ENCODE data around the gene DPYSL4. TPM values are rescaled to one million over a fixed set of nuclear protein-coding genes. Genes with fewer than 3 reads are reported as not detected.

The DPYSL4 gene
- total RNA-seq, 2 donors from 2014 or later, result 14.3 to 23.5 TPM

DNA sequence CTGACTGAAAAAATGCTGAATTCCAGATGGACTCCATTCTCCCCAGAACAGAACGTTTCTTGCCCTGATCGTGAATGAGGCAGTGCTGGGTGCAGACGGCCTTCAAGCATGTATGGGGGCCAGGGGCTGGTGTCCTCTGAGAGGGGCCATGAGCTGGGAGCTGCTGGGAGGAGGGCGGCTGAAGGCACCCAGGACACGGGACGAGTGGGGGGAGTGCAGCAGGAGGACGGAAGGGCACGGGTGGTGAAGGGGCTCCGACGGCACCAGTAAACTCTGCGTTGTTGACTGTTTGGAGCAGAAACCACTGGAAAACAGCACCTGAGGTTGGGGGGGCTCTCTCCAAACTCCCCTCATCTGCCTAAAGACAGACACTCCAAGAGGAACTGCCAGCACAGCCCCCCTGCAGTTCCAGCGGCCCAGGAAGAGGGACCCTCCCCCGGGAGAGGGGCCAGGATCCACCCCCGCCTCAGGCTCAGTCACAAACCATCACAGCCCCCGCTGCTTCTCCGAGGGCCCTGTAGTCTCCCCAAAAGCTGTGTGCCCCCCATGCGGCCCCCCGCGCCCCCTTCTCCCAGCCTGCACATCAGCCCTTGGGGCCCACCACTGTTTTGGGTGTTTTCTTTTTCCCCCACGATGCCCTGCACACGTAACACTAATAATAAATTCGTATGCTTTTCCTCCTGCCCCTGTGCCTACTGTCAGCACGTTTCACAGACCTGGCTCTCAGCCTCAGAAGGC is 55.5 kb downstream of the DPYSL4 start:
- Mint-ChIP-seq H3K27ac (no peak overlapping the region), H3K9me3 (no peaks in the 10 kb centered on the region), H3K36me3 (ENCODE audit: low read depth) (no peaks in the 10 kb centered on the region), H3K4me1 (no peaks in the 10 kb centered on the region), H3K4me3 (no peak overlapping the region), H3K27me3 (no peaks in the 10 kb centered on the region)
- ATAC-seq (replicated peaks), result no peak

DNA sequence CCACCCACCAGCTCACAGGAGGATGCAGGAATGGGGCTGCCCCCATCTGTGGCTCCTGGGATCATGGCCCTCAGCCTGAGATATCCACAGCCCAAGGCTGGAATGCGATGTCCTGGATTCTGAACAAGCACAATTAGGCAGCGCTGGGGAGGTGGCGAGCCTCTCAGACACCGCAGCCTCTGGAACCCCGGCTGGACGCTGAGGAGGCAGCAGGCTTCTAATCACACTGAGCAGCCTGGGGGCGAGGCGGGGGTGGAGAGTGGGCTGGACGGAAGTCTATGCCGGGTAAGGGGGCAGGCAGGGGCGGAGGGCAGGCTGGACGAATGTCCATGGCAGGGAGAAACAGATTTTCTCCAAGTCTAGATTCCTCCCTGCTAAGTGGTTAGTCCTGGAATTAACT is 56.4 kb downstream of the DPYSL4 start:
- Mint-ChIP-seq H3K4me3 (no peak overlapping the region), H3K9me3 (no peaks in the 10 kb centered on the region), H3K27me3 (no peaks in the 10 kb centered on the region), H3K27ac (no peak overlapping the region), H3K36me3 (ENCODE audit: low read depth) (no peaks in the 10 kb centered on the region), H3K4me1 (no peaks in the 10 kb centered on the region)
- ATAC-seq (replicated peaks), result no peak

DNA sequence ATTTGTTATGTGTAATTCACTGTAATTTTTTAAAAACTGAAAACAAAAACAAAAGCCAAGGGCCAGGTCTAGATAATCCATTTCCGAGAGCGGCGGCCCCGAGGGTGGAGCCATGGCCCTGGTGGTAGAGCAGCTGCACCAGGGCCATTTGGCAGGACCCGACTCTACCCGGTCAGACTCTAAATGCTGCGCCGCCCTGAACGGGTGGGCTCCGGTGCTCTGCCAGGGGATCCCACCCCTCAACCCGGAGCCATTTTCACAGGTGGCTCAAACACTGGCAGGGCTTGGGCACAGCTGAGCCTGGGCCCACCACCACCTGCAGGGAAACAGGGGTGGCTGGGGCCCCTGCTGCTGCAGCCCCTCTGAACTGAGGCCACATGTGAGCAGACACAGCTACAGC is 56.9 kb downstream of the DPYSL4 start:
- Mint-ChIP-seq H3K27ac (no peak overlapping the region), H3K36me3 (ENCODE audit: low read depth) (no peaks in the 10 kb centered on the region), H3K4me1 (no peaks in the 10 kb centered on the region), H3K4me3 (no peak overlapping the region), H3K9me3 (no peaks in the 10 kb centered on the region), H3K27me3 (no peaks in the 10 kb centered on the region)
- no peak for ATAC-seq (replicated peaks)

GRCh38 chr10:132245056-132245455 is 58.3 kb downstream of the DPYSL4 start:
- H3K27ac Mint-ChIP-seq, result no peak overlapping the region
- H3K9me3 Mint-ChIP-seq, result no peaks in the 10 kb centered on the region
- no peaks in the 10 kb centered on the region for H3K4me1 Mint-ChIP-seq
- no peaks in the 10 kb centered on the region for H3K27me3 Mint-ChIP-seq
- ATAC-seq (replicated peaks), result no peak
- H3K4me3 Mint-ChIP-seq, result no peak overlapping the region
- no peaks in the 10 kb centered on the region for H3K36me3 Mint-ChIP-seq (ENCODE audit: low read depth)

GRCh38 chr10:132246296-132246695 is 59.5 kb downstream of the DPYSL4 start:
- Mint-ChIP-seq H3K27ac (no peak overlapping the region), H3K4me3 (no peak overlapping the region), H3K9me3 (no peaks in the 10 kb centered on the region), H3K4me1 (no peaks in the 10 kb centered on the region), H3K36me3 (ENCODE audit: low read depth) (no peaks in the 10 kb centered on the region), H3K27me3 (no peaks in the 10 kb centered on the region)
- ATAC-seq (replicated peaks), result no peak

DNA sequence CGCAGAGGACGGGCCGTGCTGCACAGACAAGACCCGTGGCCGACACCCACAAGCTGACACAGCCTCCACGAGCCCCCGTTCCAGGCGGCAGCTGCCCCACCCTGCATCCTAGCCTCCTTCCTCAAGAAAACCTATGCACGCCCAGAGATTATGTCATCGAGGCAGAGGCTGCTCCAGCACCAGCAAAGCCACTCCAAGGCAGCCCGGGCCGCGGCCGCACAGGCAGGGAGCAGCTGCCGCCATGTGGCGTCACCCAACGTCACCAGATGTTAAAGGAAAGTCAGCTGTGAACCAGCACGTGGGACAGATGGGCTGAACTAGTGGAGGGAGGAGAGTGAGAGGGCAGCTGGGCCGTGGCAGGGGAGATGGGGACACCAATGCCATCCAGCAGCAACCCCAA is 61.2 kb downstream of the DPYSL4 start:
- H3K27me3 Mint-ChIP-seq, result no peaks in the 10 kb centered on the region
- no peak overlapping the region for H3K4me3 Mint-ChIP-seq
- no peaks in the 10 kb centered on the region for H3K9me3 Mint-ChIP-seq
- no peak for ATAC-seq (replicated peaks)
- H3K27ac Mint-ChIP-seq, result no peak overlapping the region
- no peaks in the 10 kb centered on the region for H3K36me3 Mint-ChIP-seq (ENCODE audit: low read depth)
- no peaks in the 10 kb centered on the region for H3K4me1 Mint-ChIP-seq

GRCh38 chr10:132248455-132249225 is 61.9 kb downstream of the DPYSL4 start:
- Mint-ChIP-seq H3K27me3 (no peaks in the 10 kb centered on the region), H3K36me3 (ENCODE audit: low read depth) (no peaks in the 10 kb centered on the region), H3K9me3 (no peaks in the 10 kb centered on the region), H3K4me1 (no peaks in the 10 kb centered on the region), H3K4me3 (peak overlapping the region; percentile 37), H3K27ac (no peak overlapping the region)
- ATAC-seq (replicated peaks), result peak; percentile 62

- Mint-ChIP-seq H3K4me3 (no peak overlapping the region), H3K27ac (no peak overlapping the region), H3K27me3 (no peaks in the 10 kb centered on the region), H3K9me3 (no peaks in the 10 kb centered on the region), H3K36me3 (ENCODE audit: low read depth) (no peaks in the 10 kb centered on the region), H3K4me1 (no peaks in the 10 kb centered on the region)
- ATAC-seq (replicated peaks), result no peak
These were observed 62.5 kb downstream of the DPYSL4 start for GRCh38 chr10:132249226-132249724.

DNA sequence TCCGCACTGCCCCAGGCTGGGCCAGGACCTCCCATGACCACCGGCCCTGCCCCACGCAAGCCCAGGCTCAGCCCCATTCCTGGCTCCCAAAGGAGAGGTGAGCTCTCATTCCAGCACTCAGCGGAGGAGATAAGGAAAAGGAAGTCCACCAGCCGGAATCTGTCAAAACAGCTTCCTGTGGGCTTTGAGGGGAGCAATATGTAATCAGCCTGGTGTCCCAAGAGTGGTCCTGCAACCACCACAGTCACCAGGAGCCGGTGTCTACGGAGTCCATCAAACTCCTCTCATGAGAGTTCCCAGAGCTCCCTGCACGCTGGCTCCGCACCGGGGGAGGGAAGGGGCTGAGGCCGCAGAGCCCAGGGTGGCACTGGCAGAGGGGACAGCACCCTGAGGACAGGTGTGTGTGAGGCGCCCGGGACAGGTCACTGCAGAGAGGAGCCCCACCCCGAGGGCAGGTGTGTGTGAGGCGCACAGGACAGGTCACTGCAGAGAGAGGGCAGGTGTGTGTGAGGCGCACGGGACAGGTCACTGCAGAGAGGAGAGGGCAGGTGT is 63.2 kb downstream of the DPYSL4 start:
- H3K4me3 Mint-ChIP-seq, result no peak overlapping the region
- H3K4me1 Mint-ChIP-seq, result no peaks in the 10 kb centered on the region
- ATAC-seq (replicated peaks), result no peak
- no peaks in the 10 kb centered on the region for H3K36me3 Mint-ChIP-seq (ENCODE audit: low read depth)
- H3K27ac Mint-ChIP-seq, result no peak overlapping the region
- H3K27me3 Mint-ChIP-seq, result no peaks in the 10 kb centered on the region
- no peaks in the 10 kb centered on the region for H3K9me3 Mint-ChIP-seq

DNA sequence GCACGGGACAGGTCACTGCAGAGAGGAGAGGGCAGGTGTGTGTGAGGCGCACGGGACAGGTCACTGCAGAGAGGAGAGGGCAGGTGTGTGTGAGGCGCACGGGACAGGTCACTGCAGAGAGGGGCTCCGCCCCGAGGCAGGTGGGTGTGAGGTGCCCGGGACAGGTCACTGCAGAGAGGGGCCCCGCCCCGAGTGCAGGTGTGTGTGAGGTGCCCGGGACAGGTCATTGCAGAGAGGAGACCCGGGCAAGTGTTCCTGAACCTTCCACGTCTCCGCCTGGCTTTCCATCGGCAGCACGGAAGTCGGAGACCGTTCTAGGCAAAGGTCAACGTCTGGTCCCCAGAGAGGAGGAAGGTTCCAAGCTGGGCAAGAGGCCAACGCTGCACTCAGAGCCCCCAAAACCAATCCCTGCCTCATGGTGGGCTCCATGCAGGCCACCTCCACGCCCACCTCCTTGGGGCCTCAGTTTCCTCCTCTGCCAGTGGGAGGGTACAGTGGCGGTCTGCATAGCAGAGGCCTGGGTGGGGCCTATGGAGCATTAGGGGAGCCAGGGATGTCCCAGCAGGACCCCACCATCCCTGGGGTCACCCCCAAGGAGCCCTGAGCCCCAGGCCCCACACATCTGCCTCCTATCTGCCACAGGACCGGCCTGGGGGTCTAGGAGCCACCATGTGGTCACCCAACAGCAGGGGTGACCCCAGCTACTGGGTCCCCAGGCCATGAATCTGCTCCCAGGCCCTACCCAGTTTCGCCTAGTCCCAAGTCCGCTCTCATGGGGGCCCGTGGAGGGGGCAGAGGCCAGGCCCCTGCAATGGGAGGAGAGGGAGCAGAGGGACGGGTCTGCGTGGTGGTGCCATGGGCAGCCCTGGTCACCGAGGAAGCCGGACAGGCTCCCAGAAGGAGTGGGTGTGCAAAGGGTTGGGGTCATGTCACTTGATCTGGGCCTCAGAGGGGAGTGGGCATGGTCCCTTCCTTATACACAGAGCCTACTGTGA is 64.0 kb downstream of the DPYSL4 start:
- H3K36me3 Mint-ChIP-seq (ENCODE audit: low read depth), result no peaks in the 10 kb centered on the region
- H3K4me3 Mint-ChIP-seq, result no peak overlapping the region
- H3K27ac Mint-ChIP-seq, result no peak overlapping the region
- H3K27me3 Mint-ChIP-seq, result no peaks in the 10 kb centered on the region
- H3K4me1 Mint-ChIP-seq, result no peaks in the 10 kb centered on the region
- no peaks in the 10 kb centered on the region for H3K9me3 Mint-ChIP-seq
- ATAC-seq (replicated peaks), result no peak

- Mint-ChIP-seq H3K27me3 (no peaks in the 10 kb centered on the region), H3K4me1 (no peaks in the 10 kb centered on the region), H3K4me3 (no peak overlapping the region), H3K27ac (no peak overlapping the region), H3K36me3 (ENCODE audit: low read depth) (no peaks in the 10 kb centered on the region), H3K9me3 (no peaks in the 10 kb centered on the region)
- ATAC-seq (replicated peaks), result no peak
These were observed 65.2 kb downstream of the DPYSL4 start for GRCh38 chr10:132251928-132252327.

GRCh38 chr10:132252412-132252811 is 65.7 kb downstream of the DPYSL4 start:
- Mint-ChIP-seq H3K27me3 (no peaks in the 10 kb centered on the region), H3K9me3 (no peaks in the 10 kb centered on the region), H3K27ac (no peak overlapping the region), H3K36me3 (ENCODE audit: low read depth) (no peaks in the 10 kb centered on the region), H3K4me3 (no peak overlapping the region), H3K4me1 (no peaks in the 10 kb centered on the region)
- no peak for ATAC-seq (replicated peaks)

DNA sequence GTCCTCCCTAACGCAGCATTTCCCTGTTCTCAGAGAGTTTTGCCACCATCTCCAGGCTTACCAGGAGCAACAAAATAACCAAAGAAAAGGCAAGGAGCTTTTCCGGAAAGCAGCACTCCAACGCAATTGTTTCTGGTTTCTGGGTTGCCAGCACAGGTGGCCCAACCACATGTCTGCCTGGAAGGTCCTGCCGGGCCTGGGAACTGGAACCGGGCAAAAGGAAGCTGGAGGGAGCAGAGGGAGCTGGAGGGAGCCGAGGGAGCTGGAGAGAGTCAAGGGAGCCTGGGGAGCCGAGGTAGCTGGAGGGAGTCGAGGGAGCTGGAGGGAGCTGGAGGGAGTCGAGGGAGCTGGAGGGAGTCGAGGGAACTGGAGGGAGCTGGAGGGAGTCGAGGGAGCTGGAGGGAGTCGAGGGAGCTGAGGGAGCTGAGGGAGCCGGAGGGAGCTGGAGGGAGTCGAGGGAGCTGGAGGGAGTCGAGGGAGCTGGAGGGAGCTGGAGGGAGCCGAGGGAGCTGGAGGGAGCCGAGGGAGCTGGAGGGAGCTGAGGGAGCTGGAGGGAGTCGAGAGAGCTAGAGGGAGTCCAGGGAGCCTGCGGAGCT is 66.4 kb downstream of the DPYSL4 start:
- no peaks in the 10 kb centered on the region for H3K9me3 Mint-ChIP-seq
- H3K4me1 Mint-ChIP-seq, result no peaks in the 10 kb centered on the region
- H3K36me3 Mint-ChIP-seq (ENCODE audit: low read depth), result no peaks in the 10 kb centered on the region
- H3K4me3 Mint-ChIP-seq, result no peak overlapping the region
- ATAC-seq (replicated peaks), result no peak
- no peak overlapping the region for H3K27ac Mint-ChIP-seq
- H3K27me3 Mint-ChIP-seq, result no peaks in the 10 kb centered on the region

GRCh38 chr10:132254841-132255240 is 68.1 kb downstream of the DPYSL4 start:
- Mint-ChIP-seq H3K4me1 (no peaks in the 10 kb centered on the region), H3K27me3 (no peaks in the 10 kb centered on the region), H3K4me3 (peak overlapping the region; percentile 38), H3K9me3 (no peaks in the 10 kb centered on the region), H3K36me3 (ENCODE audit: low read depth) (no peaks in the 10 kb centered on the region), H3K27ac (no peak overlapping the region)
- no peak for ATAC-seq (replicated peaks)

Data from activated T-helper 17 cell treated with anti-CD3 and anti-CD28 coated beads, Interleukin-2, amount 50 U/mL, for 72 hours (primary cell).